A549 (cell line): ENCODE measurements around the gene DCUN1D4. TPM values are rescaled to one million over a fixed set of nuclear protein-coding genes. Genes with fewer than 3 reads are reported as not detected.

Experiments
- ATAC-seq, 2 experiments: fragments of 200-7000 bp in 1 of 2; fragments of >200 bp in 1 of 2; cut with Nextera tagmentation in 1 of 2; cut with Tn5 transposase in 1 of 2; 3 replicates each; pipeline versions ENCODE4 v1.8.0 to v1.9.1; 2018 to 2020; ENCODE audit warnings: mild to moderate bottlenecking in 1 of 2, moderate library complexity in 1 of 2
- CTCF ChIA-PET: fragments of 300-600 bp; sonication (Branson Sonifier 250); formaldehyde crosslinking; extraction: SDS; loops from one replicate; lab custom pipeline; 2021; ENCODE audit warnings: antibody characterized with exemption, inconsistent platforms; lab: Yijun Ruan, JAX
- POLR2A ChIA-PET: fragments of 350-600 bp; formaldehyde crosslinking; extraction: SDS; loops from one replicate; lab custom pipeline; 2021; ENCODE audit warnings: antibody characterized with exemption, inconsistent platforms; lab: Yijun Ruan, JAX
- DNase-seq, 2 experiments: peaks; one replicate each; pipeline versions ENCODE4 v3.0.0 to v3.0.0-alpha.2; 2011 to 2016; ENCODE audit warnings: low read depth in 1 of 2, low spot score in 1 of 2
- FAIRE-seq: peaks from 2 replicates; lab custom pipeline; 2011; peaks lifted over from hg19 to GRCh38; lab: Jason Lieb, UNC
- H3K27ac ChIP-seq, 2 experiments: fragments of >200 bp; sonication (Bioruptor Twin); formaldehyde crosslinking; 3 replicates each; pipeline ENCODE4 v1.5.1; 2016 to 2017
- H3K4me1 ChIP-seq: fragments of >200 bp; sonication (Bioruptor Twin); formaldehyde crosslinking; 3 replicates; pipeline ENCODE4 v1.6.1; 2016
- H3K4me2 ChIP-seq: fragments of >200 bp; sonication (Bioruptor Twin); formaldehyde crosslinking; 3 replicates; pipeline ENCODE4 v1.6.1; 2016
- H3K4me3 ChIP-seq: fragments of >200 bp; sonication (Bioruptor Twin); formaldehyde crosslinking; 3 replicates; pipeline ENCODE4 v1.5.1; 2016
- H3K9me3 ChIP-seq: fragments of >200 bp; sonication (Bioruptor Twin); formaldehyde crosslinking; 3 replicates; pipeline ENCODE4 v1.6.1; 2016
- BHLHE40 ChIP-seq: IDR thresholded peaks from 2 replicates; pipeline ENCODE4 v1.6.1; 2012; ENCODE audit warnings: low read depth, low read length, inconsistent platforms
- CBX2 ChIP-seq: fragments of 200-600 bp; sonication (generic); IDR thresholded peaks from 2 replicates; pipeline ENCODE4 v1.6.1; 2016; ENCODE audit warnings: low read depth, mild to moderate bottlenecking, borderline replicate concordance
- CBX8 ChIP-seq: fragments of 200-600 bp; sonication (generic); IDR thresholded peaks from 2 replicates; pipeline ENCODE4 v1.6.1; 2016
- CTCF ChIP-seq: fragments of >200 bp; sonication (Bioruptor Twin); formaldehyde crosslinking; IDR thresholded peaks from 3 replicates; pipeline ENCODE4 v1.5.1; 2016
- E2F6 ChIP-seq: IDR thresholded peaks from 2 replicates; pipeline ENCODE4 v1.6.1; 2012; ENCODE audit warnings: low read depth, borderline replicate concordance
- EHF ChIP-seq: fragments of 250-450 bp; sonication (Bioruptor Pico); IDR thresholded peaks from 2 replicates; pipeline ENCODE4 v1.5.0; 2020; ENCODE audit warnings: mild to moderate bottlenecking
- EP300 ChIP-seq, 2 experiments: fragments of >200 bp; sonication (Bioruptor Twin); formaldehyde crosslinking; IDR thresholded peaks; 2 replicates in 1 of 2; 3 replicates in 1 of 2; pipeline ENCODE4 v1.6.1; 2016 to 2017
- FOXS1 ChIP-seq: fragments of 250-450 bp; sonication (Bioruptor Pico); IDR thresholded peaks from 2 replicates; pipeline ENCODE4 v1.5.0; 2020; ENCODE audit warnings: mild to moderate bottlenecking, moderate library complexity
- JUN ChIP-seq, 2 experiments: fragments of >200 bp; sonication (Bioruptor Twin); formaldehyde crosslinking; IDR thresholded peaks; 2 replicates in 1 of 2; 3 replicates in 1 of 2; pipeline ENCODE4 v1.6.1; 2016 to 2017
- KDM1A ChIP-seq: fragments of 200-600 bp; sonication (generic); IDR thresholded peaks from 2 replicates; pipeline ENCODE4 v1.6.1; 2016; ENCODE audit warnings: low read depth, mild to moderate bottlenecking
- MAZ ChIP-seq: fragments of 150-350 bp; IDR thresholded peaks from 2 replicates; pipeline ENCODE4 v1.6.1; 2014; ENCODE audit warnings: antibody characterized with exemption, low read depth, low read length, borderline replicate concordance
- NFE2L2 ChIP-seq: fragments of 150-350 bp; conservative IDR thresholded peaks from 2 replicates; pipeline ENCODE4 v1.6.1; 2014; ENCODE audit warnings: low read length
- NR3C1 ChIP-seq: fragments of >200 bp; sonication (Bioruptor Twin); formaldehyde crosslinking; IDR thresholded peaks from 3 replicates; pipeline ENCODE4 v1.6.1; 2017
- RAD21 ChIP-seq, 2 experiments: fragments of >200 bp in 1 of 2; sonication (Bioruptor Twin) in 1 of 2; formaldehyde crosslinking in 1 of 2; IDR thresholded peaks in 1 of 2; conservative IDR thresholded peaks in 1 of 2; 2 replicates in 1 of 2; 3 replicates in 1 of 2; pipeline ENCODE4 v1.6.1; 2012 to 2018; ENCODE audit warnings: inconsistent platforms in 1 of 2
- REST ChIP-seq: fragments of 200-600 bp; sonication (generic); IDR thresholded peaks from 2 replicates; pipeline ENCODE4 v1.6.1; 2016; ENCODE audit warnings: antibody characterized with exemption, mild to moderate bottlenecking, moderate library complexity
- TP53 ChIP-seq: fragments of 250-450 bp; sonication (Bioruptor Pico); IDR thresholded peaks from 2 replicates; pipeline ENCODE4 v1.5.0; 2021; ENCODE audit warnings: mild to moderate bottlenecking, moderate library complexity
- ZC3H11A ChIP-seq: fragments of 450-650 bp; IDR thresholded peaks from 2 replicates; pipeline ENCODE4 v1.6.1; 2014; ENCODE audit warnings: antibody characterized with exemption, mild to moderate bottlenecking
- ZSCAN20 ChIP-seq: fragments of 250-450 bp; sonication (Bioruptor Pico); IDR thresholded peaks from 2 replicates; pipeline ENCODE4 v1.8.0; 2022; ENCODE audit warnings: mild to moderate bottlenecking, moderate library complexity
- WGBS: methylation state at CpG from one replicate; pipeline ENCODE4 v1.1.6; 2017; ENCODE audit errors: missing lambda C conversion rate; 5-methylcytosine and 5-hydroxymethylcytosine counted together
- polyA plus RNA-seq, 4 experiments: library from polyadenylated mRNA; depleted of rRNA in 3 of 4; stranded (reverse); fragments of >200 nt; fragmentation: RNase III in 1 of 4; extraction: RNeasy Plus Mini Kit Qiagen cat#74134 plus additional on column Dnase treatment in 1 of 4; gene quantifications; 2 replicates in 3 of 4; 3 replicates in 1 of 4; pipeline ENCODE4 v1.2.3, GENCODE V29; 2011 to 2017

The DCUN1D4 gene
- polyA plus RNA-seq, 2 of the 4 experiments (the other 2 are of a cell fraction): 25.2 to 65.0 TPM

GRCh38 chr4:51840781-51841180, 2.2 kb upstream of the DCUN1D4 start:
- POLR2A ChIA-PET: no interaction called here
- no peak for FAIRE-seq
- no peak overlapping the region for H3K4me3 ChIP-seq
- CTCF ChIA-PET: interaction anchor here (0.7 to 1.4 kb wide), 3 partner anchors 9 to 55 kb away, joined by 3 to 6 read pairs (median 4); no protein-coding TSS in a partner anchor
- no peaks in the 10 kb centered on the region for H3K9me3 ChIP-seq
- H3K4me2 ChIP-seq: no peak overlapping the region
- H3K27ac ChIP-seq: no peak overlapping the region
- H3K4me1 ChIP-seq: peaks cover 7% of the 10 kb centered on the region
- DNase-seq: no peak
- WGBS: 54% methylated on average over 4 of the region's 4 CpGs
- no peak for ATAC-seq
- no peak for TF ChIP-seq ZSCAN20 (CRISPR knock-in tag)
- no peak for TF ChIP-seq MAZ
- no peak for TF ChIP-seq KDM1A
- no peak for TF ChIP-seq BHLHE40
- no peak for TF ChIP-seq NFE2L2
- no peak for TF ChIP-seq FOXS1 (CRISPR knock-in tag)
- TF ChIP-seq EHF (CRISPR knock-in tag): no peak
- TF ChIP-seq CTCF: no peak
- no peak for TF ChIP-seq RAD21 (conservative IDR thresholded peaks at IDR 0.05 in 1 of 2, IDR thresholded peaks at IDR 0.05 in 1 of 2)

- Histone ChIP-seq H3K27ac (peak overlapping the region; percentile 72 to 90), H3K4me3 (peak overlapping the region; percentile 62), H3K4me1 (peaks cover 11% of the 10 kb centered on the region), H3K4me2 (peak overlapping the region; percentile 74), H3K9me3 (no peaks in the 10 kb centered on the region)
- TF ChIP-seq ZC3H11A: no peak
- TF ChIP-seq E2F6: no peak
- TF ChIP-seq REST: no peak
- no peak for TF ChIP-seq CBX2
- TF ChIP-seq FOXS1 (CRISPR knock-in tag): no peak
- no peak for TF ChIP-seq JUN (IDR thresholded peaks at IDR 0.05)
- TF ChIP-seq CBX8: no peak
- TF ChIP-seq TP53 (CRISPR knock-in tag): no peak
- TF ChIP-seq NR3C1: no peak
- no peak for TF ChIP-seq EP300 (IDR thresholded peaks at IDR 0.05)
- ATAC-seq: no peak
- ChIA-PET POLR2A (interaction anchor here (0.8 kb wide), 1 partner anchor 196 kb away, joined by 3 read pairs; the partner anchor contains the start of gene SGCB), CTCF (interaction anchor here (0.9 to 1.0 kb wide), 2 partner anchors 11 to 20 kb away, joined by 3 to 4 read pairs; no protein-coding TSS in a partner anchor)
- WGBS: 32% methylated on average over 18 of the region's 20 CpGs
- peak in 1 of 2 experiments; percentile 2 for DNase-seq
- no peak for FAIRE-seq
Measured at GRCh38 chr4:51842167-51842553, 793 bp upstream of the DCUN1D4 start.
